Activated B cell treated with CpG ODN at 0.5 μM for 24 hours (primary cell): ENCODE measurements around the gene RELB. TPM values are rescaled to one million over a fixed set of nuclear protein-coding genes. Genes with fewer than 3 reads are reported as not detected.

Experiments used
- ATAC-seq: fragments of 200-7000 bp; cut with Tn5 transposase; one replicate; pipeline ENCODE4 v1.10.0; 2021; ENCODE audit warnings: low read depth, mild to moderate bottlenecking, moderate library complexity
- CTCF ChIA-PET: fragments of 350-600 bp; sonication (Branson Sonifier 250); formaldehyde crosslinking; loops from one replicate; lab custom pipeline; 2021; ENCODE audit warnings: antibody characterized with exemption; lab: Charles Lee
- POLR2A ChIA-PET: fragments of 350-600 bp; sonication (Branson Sonifier 250); formaldehyde crosslinking; loops from one replicate; lab custom pipeline; 2021; ENCODE audit warnings: antibody characterized with exemption; lab: Charles Lee
- DNase-seq: peaks from one replicate; pipeline ENCODE4 v3.0.0; 2022
- H3K27ac Mint-ChIP-seq: one replicate; pipeline ENCODE4 v1.8.0; 2020; ENCODE audit warnings: mixed read lengths
- H3K27me3 Mint-ChIP-seq: one replicate; pipeline ENCODE4 v1.8.0; 2021; ENCODE audit warnings: mixed read lengths
- H3K36me3 Mint-ChIP-seq: one replicate; pipeline ENCODE4 v1.8.0; 2021; ENCODE audit warnings: low read depth, mixed read lengths
- H3K4me1 Mint-ChIP-seq: one replicate; pipeline ENCODE4 v1.8.0; 2021; ENCODE audit warnings: mixed read lengths
- H3K4me3 Mint-ChIP-seq: one replicate; pipeline ENCODE4 v1.8.0; 2020; ENCODE audit warnings: mild to moderate bottlenecking, mixed read lengths
- H3K9me3 Mint-ChIP-seq: one replicate; pipeline ENCODE4 v1.8.0; 2020; ENCODE audit warnings: mixed read lengths
- intact Hi-C: fragments of 100-400 bp; cut with micrococcal nuclease; formaldehyde crosslinking; loops from one replicate; pipeline ENCODE4 v1.15.1; 2024
- total RNA-seq: library from RNA; stranded (reverse); gene quantifications from 2 replicates; pipeline ENCODE4 v1.2.3, GENCODE V29; 2022
- TF ChIP-seq, protein P1 (sequence below): fragments of 200-600 bp; IDR thresholded peaks from one replicate; pipeline ENCODE4 v1.8.0; 2022; ENCODE audit warnings: antibody characterized with exemption, mild to moderate bottlenecking

RELB gene, protein sequence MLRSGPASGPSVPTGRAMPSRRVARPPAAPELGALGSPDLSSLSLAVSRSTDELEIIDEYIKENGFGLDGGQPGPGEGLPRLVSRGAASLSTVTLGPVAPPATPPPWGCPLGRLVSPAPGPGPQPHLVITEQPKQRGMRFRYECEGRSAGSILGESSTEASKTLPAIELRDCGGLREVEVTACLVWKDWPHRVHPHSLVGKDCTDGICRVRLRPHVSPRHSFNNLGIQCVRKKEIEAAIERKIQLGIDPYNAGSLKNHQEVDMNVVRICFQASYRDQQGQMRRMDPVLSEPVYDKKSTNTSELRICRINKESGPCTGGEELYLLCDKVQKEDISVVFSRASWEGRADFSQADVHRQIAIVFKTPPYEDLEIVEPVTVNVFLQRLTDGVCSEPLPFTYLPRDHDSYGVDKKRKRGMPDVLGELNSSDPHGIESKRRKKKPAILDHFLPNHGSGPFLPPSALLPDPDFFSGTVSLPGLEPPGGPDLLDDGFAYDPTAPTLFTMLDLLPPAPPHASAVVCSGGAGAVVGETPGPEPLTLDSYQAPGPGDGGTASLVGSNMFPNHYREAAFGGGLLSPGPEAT
- total RNA-seq = 117 and 135 TPM in 2 replicates

DNA sequence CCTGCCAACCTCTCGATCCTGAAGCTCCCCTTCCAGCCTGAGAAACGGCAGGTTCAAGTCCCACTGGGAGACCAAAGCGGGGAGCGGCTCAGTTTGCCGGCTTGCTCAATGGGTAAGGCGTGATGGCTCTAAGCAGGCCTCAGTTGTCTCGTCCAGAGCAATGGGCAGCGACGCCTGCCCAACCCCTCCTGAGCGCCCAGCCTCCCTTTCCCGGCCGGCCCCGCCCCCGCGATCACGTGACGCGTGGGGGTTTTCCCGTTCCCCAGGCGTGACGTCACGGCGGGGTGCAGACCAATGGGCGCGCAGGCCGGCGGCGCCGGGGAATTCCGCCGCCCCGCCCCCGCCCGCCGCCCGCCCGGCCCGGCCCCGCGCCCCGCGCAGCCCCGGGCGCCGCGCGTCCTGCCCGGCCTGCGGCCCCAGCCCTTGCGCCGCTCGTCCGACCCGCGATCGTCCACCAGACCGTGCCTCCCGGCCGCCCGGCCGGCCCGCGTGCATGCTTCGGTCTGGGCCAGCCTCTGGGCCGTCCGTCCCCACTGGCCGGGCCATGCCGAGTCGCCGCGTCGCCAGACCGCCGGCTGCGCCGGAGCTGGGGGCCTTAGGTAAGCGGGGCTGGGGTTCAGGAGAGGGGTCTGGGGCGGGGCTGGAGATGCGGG is at the start of gene RELB:
TSS of gene RELB (plus strand) at position 378 of the 653 bp plus-strand sequence. CDS start at position 494, 116 bp downstream.
- peak within 1 kb of the TSS; percentile 98 for H3K4me3 Mint-ChIP-seq
- TF ChIP-seq, protein P1, sequence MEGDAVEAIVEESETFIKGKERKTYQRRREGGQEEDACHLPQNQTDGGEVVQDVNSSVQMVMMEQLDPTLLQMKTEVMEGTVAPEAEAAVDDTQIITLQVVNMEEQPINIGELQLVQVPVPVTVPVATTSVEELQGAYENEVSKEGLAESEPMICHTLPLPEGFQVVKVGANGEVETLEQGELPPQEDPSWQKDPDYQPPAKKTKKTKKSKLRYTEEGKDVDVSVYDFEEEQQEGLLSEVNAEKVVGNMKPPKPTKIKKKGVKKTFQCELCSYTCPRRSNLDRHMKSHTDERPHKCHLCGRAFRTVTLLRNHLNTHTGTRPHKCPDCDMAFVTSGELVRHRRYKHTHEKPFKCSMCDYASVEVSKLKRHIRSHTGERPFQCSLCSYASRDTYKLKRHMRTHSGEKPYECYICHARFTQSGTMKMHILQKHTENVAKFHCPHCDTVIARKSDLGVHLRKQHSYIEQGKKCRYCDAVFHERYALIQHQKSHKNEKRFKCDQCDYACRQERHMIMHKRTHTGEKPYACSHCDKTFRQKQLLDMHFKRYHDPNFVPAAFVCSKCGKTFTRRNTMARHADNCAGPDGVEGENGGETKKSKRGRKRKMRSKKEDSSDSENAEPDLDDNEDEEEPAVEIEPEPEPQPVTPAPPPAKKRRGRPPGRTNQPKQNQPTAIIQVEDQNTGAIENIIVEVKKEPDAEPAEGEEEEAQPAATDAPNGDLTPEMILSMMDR = no peak
- POLR2A ChIA-PET = interaction anchor here (0.6 to 3.2 kb wide), 49 partner anchors 9 to 1892 kb away, joined by 3 to 66 read pairs (median 6); partner anchors contain the start of genes APOE, BLOC1S3, CLASRP and CLPTM1
- CTCF ChIA-PET = interaction anchor here (0.6 to 0.7 kb wide), 4 partner anchors 12 to 65 kb away, joined by 3 to 4 read pairs (median 4); no protein-coding TSS in a partner anchor
- H3K27me3 Mint-ChIP-seq = no peaks in the 10 kb centered on the region
- ATAC-seq (peak; percentile 43), DNase-seq (peak; percentile 99)
- H3K9me3 Mint-ChIP-seq = no peaks in the 10 kb centered on the region
- H3K36me3 Mint-ChIP-seq = peaks cover 29% of the 10 kb centered on the region
- peak within 1 kb of the TSS; percentile 99 for H3K27ac Mint-ChIP-seq
- intact Hi-C loops = loop anchor here (1.0 to 5.0 kb wide), 2 partner anchors 46 to 249 kb away; partner anchors contain the start of gene CLPTM1
- peaks cover 36% of the 10 kb centered on the region for H3K4me1 Mint-ChIP-seq

DNA sequence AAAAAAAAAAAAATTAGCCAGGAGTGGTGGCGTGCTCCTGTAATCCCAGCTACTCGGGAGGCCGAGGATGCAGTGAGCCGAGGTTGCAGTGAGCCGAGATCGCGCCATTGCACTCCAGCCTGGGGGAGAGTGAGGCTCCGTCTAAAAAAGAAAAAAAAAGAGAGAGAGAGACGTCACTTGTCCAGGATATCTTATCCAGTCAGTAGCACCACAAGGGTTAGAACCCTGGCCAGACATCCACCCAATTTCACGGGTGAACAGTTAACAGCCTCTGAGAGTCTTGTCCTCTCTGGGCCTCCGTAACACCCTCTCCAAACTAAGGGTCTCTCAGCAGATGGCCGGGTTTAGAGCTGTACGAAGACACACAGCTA is 47.0 kb upstream of the RELB start:
- TF ChIP-seq, protein P1 = no peak
- POLR2A ChIA-PET = interaction anchor here (0.6 to 2.5 kb wide), 22 partner anchors 11 to 949 kb away, joined by 3 to 34 read pairs (median 5); partner anchors contain the start of genes APOE, BLOC1S3, CLASRP and PPP1R37
- H3K4me1 Mint-ChIP-seq = peaks cover 50% of the 10 kb centered on the region
- peak overlapping the region; percentile 97 for H3K4me3 Mint-ChIP-seq
- ATAC-seq (no peak), DNase-seq (no peak)
- CTCF ChIA-PET = interaction anchor here (0.9 to 1.0 kb wide), 2 partner anchors 155 to 231 kb away, joined by 3 to 4 read pairs; no protein-coding TSS in a partner anchor
- intact Hi-C loops = loop anchor here (1.0 to 5.0 kb wide), 3 partner anchors 10 to 182 kb away; partner anchors contain the start of gene APOC1
- H3K9me3 Mint-ChIP-seq = no peaks in the 10 kb centered on the region
- peaks cover 18% of the 10 kb centered on the region for H3K36me3 Mint-ChIP-seq
- no peaks in the 10 kb centered on the region for H3K27me3 Mint-ChIP-seq
- peak overlapping the region; percentile 97 for H3K27ac Mint-ChIP-seq

DNA sequence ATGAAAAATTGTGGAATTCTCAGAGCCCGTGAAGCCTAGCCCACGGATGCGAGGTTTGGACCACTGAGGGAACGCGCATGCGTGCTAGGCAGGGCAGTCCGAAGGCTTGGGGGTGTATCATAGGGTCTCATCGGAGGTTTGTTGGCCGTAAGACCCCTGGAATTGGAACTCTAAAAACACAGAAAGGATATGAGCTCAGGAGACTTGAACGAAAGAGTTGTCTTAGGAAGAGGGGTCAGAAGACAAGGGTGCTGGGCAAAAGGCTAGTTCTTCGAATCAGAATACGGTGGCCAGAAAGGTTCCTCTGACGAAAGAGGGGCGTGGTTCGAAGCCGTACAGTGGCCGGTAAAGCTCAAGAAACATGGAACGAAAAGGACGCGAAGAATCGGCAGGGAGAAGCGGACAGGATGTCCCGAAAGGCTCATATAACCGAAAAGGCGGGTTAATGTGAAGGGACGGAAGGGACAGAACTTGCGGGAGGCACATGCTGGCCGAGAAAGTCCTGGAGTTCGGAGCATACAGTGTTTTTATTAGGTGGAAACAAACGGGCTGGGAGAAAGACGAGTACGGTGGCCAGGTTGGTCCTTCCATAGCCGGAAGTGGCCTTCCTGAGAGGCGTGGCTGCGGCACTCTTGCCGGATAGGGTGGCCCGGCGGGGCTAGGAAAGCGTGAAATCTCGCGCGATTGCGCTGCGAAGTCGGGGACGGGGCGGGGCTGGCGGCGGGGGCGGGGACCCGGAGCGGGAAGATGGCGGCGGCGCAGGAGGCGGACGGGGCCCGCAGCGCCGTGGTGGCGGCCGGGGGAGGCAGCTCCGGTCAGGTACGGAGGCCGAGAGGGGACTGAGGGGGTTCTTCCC is 46.4 kb upstream of the RELB start, which contains the start of gene CLPTM1:
TSS of gene CLPTM1 (plus strand) at position 732 of the 856 bp plus-strand sequence. CDS start at position 748, 16 bp downstream.
- peaks cover 56% of the 10 kb centered on the region for H3K4me1 Mint-ChIP-seq
- peaks cover 17% of the 10 kb centered on the region for H3K36me3 Mint-ChIP-seq
- no peaks in the 10 kb centered on the region for H3K9me3 Mint-ChIP-seq
- no peaks in the 10 kb centered on the region for H3K27me3 Mint-ChIP-seq
- ChIA-PET POLR2A (interaction anchor here (0.6 to 2.5 kb wide), 24 partner anchors 11 to 948 kb away, joined by 3 to 34 read pairs (median 4); partner anchors contain the start of genes APOE, BLOC1S3, CLASRP and PPP1R37), CTCF (interaction anchor here (0.9 to 1.0 kb wide), 2 partner anchors 156 to 231 kb away, joined by 3 to 4 read pairs; no protein-coding TSS in a partner anchor)
- peak within 1 kb of the TSS; percentile 97 for H3K4me3 Mint-ChIP-seq
- intact Hi-C loops = loop anchor here (1.0 to 5.0 kb wide), 7 partner anchors 11 to 452 kb away; partner anchors contain the start of genes APOC1, BLOC1S3, POLR1G and PPP1R13L
- ATAC-seq (peak; percentile 89), DNase-seq (peak; percentile 85)
- TF ChIP-seq, protein P1 = no peak
- peak within 1 kb of the TSS; percentile 97 for H3K27ac Mint-ChIP-seq
